Activated CD4-positive, alpha-beta T cell treated with anti-CD3 and anti-CD28 coated beads, Interleukin-2, amount 10 ng/mL, durations not matched to agents 24 days and 14 days (primary cell): ENCODE data around the gene NAT10. TPM values are rescaled to one million over a fixed set of nuclear protein-coding genes. Genes with fewer than 3 reads are reported as not detected.
A peak's percentile ranks its signal among the peaks of the same experiment; 100 is the strongest.

Experiments
- DNase-seq: peaks from one replicate; pipeline ENCODE4 v3.0.0; 2022
- H3K27ac Mint-ChIP-seq: one replicate; pipeline ENCODE4 v1.8.0; 2022; ENCODE audit warnings: mild to moderate bottlenecking, mixed read lengths
- H3K27me3 Mint-ChIP-seq: one replicate; pipeline ENCODE4 v1.8.0; 2022; ENCODE audit warnings: mixed read lengths
- H3K36me3 Mint-ChIP-seq: one replicate; pipeline ENCODE4 v1.8.0; 2022; ENCODE audit warnings: low read depth, mild to moderate bottlenecking, mixed read lengths
- H3K4me1 Mint-ChIP-seq: one replicate; pipeline ENCODE4 v1.8.0; 2021; ENCODE audit warnings: mixed read lengths
- H3K4me3 Mint-ChIP-seq: one replicate; pipeline ENCODE4 v1.8.0; 2022; ENCODE audit warnings: mild to moderate bottlenecking, moderate library complexity, mixed read lengths
- H3K9me3 Mint-ChIP-seq: one replicate; pipeline ENCODE4 v1.8.0; 2021; ENCODE audit warnings: mixed read lengths
- intact Hi-C: fragments of 100-400 bp; cut with micrococcal nuclease; formaldehyde crosslinking; loops from one replicate; pipeline ENCODE4 v1.15.1; 2023
- total RNA-seq: library from RNA; stranded (reverse); gene quantifications from 2 replicates; pipeline ENCODE4 v1.2.3, GENCODE V29; 2022

The NAT10 gene
- total RNA-seq, 1 donor from 2014 or later = 169 TPM

DNA sequence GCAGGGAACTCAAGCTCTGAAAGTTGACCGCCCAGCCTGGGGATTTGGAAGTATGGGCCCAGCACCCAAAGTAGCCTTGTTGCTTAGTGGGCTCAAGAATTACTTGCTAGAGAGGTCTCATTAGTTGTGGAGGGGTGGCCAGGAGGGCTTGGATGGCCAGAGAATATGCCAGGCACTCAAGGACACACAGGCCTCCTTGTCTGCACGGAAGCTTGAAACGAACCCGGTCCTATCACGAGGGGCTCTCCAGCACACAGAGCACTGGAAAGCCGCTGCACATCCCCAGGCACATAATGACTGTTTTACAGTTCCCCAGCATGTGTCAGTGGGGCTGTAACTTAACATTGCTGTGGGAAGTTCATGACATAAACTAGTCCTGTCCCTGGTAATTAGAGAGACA is 55.9 kb downstream of the NAT10 start:
- Mint-ChIP-seq H3K4me1 (peaks cover 15% of the 10 kb centered on the region), H3K9me3 (no peaks in the 10 kb centered on the region), H3K4me3 (no peak overlapping the region), H3K27ac (no peak overlapping the region), H3K36me3 (peaks cover 24% of the 10 kb centered on the region), H3K27me3 (no peaks in the 10 kb centered on the region)
- intact Hi-C loops = no loop called here
- no peak for DNase-seq

- Mint-ChIP-seq H3K4me3 (no peak overlapping the region), H3K9me3 (no peaks in the 10 kb centered on the region), H3K36me3 (peaks cover 25% of the 10 kb centered on the region), H3K27me3 (peaks cover 2% of the 10 kb centered on the region), H3K27ac (peak overlapping the region; percentile 65), H3K4me1 (peaks cover 15% of the 10 kb centered on the region)
- peak; percentile 74 for DNase-seq
- intact Hi-C loops = no loop called here
These were observed 56.5 kb downstream of the NAT10 start for GRCh38 chr11:34161812-34162492.

DNA sequence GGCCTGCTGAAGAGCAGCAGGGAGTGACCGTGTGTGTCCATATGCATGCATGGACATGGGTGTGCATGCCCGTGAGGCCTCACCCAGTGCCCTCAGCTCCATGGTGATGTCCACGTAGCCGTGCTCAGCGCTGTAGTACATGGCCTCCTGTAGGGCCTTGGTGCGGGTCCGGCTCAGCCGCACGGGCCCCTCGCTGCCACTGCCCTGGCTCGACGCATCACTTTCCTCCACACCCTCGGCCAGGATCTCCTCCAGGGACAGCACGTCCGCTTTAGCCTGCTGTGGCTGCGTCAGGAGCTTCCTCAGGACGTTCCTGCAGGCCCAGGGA is 57.0 kb downstream of the NAT10 start:
- intact Hi-C loops = no loop called here

GRCh38 chr11:34162856-34163255 is 57.4 kb downstream of the NAT10 start:
- no peaks in the 10 kb centered on the region for H3K9me3 Mint-ChIP-seq
- H3K4me3 Mint-ChIP-seq = no peak overlapping the region
- peaks cover 15% of the 10 kb centered on the region for H3K4me1 Mint-ChIP-seq
- peaks cover 2% of the 10 kb centered on the region for H3K27me3 Mint-ChIP-seq
- H3K27ac Mint-ChIP-seq = no peak overlapping the region
- intact Hi-C loops = no loop called here
- DNase-seq = no peak
- peaks cover 23% of the 10 kb centered on the region for H3K36me3 Mint-ChIP-seq

More for the DNA sequence above, 57.0 kb downstream of the NAT10 start:
- Mint-ChIP-seq H3K36me3 (peaks cover 25% of the 10 kb centered on the region), H3K27me3 (peaks cover 2% of the 10 kb centered on the region), H3K4me3 (no peak overlapping the region), H3K27ac (no peak overlapping the region), H3K9me3 (no peaks in the 10 kb centered on the region), H3K4me1 (peaks cover 15% of the 10 kb centered on the region)
- no peak for DNase-seq

- Mint-ChIP-seq H3K36me3 (peaks cover 14% of the 10 kb centered on the region), H3K4me1 (peaks cover 6% of the 10 kb centered on the region), H3K9me3 (no peaks in the 10 kb centered on the region), H3K27ac (no peak overlapping the region), H3K27me3 (peaks cover 2% of the 10 kb centered on the region), H3K4me3 (no peak overlapping the region)
- no peak for DNase-seq
- intact Hi-C loops = no loop called here
These were observed 59.7 kb downstream of the NAT10 start for GRCh38 chr11:34165121-34165520.

DNA sequence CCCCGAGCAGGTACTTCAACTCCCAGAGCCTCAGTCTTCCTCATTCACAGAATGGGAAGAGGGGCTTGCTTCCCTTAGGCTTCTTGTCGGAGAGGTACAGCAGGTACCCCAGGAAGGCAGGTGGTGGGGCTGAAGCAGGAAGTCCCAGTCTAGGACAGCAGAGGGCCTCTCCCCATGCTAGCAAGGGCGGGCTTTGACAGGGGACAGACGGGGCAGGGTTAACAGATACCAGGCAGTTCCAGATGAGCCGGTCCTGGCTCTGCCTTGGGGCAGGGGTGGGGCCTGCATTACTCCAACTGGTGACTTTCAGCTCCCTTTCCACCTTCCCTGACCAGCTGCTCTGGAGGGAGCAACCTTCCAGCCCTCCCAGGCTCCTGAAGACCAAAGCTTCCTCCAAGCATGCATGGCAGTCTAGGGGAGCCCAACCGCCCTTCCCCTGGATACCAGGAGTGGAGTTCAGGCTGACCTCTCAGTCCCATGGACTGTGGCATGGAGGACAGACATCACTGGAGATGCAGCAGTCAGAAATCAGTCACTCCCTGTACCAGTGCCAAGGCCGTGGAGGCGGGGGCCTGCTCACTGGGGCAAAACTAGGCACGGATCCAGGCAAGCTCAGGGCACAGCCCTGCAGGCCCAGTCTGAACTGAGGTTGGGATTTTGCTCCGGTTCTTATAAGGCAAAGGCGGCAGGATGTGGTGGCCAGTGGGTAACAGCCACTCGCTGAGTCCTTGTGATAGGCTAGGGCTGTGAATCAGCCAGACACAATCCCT is 60.5 kb downstream of the NAT10 start:
- Mint-ChIP-seq H3K27ac (no peak overlapping the region), H3K4me1 (peaks cover 6% of the 10 kb centered on the region), H3K36me3 (peaks cover 12% of the 10 kb centered on the region), H3K4me3 (no peak overlapping the region), H3K27me3 (peaks cover 2% of the 10 kb centered on the region), H3K9me3 (no peaks in the 10 kb centered on the region)
- DNase-seq = no peak
- intact Hi-C loops = no loop called here

GRCh38 chr11:34166806-34167740 is 61.6 kb downstream of the NAT10 start:
- H3K4me3 Mint-ChIP-seq = no peak overlapping the region
- H3K27ac Mint-ChIP-seq = no peak overlapping the region
- intact Hi-C loops = no loop called here

GRCh38 chr11:34167961-34168360 is 62.5 kb downstream of the NAT10 start:
- H3K4me3 Mint-ChIP-seq = no peak overlapping the region
- intact Hi-C loops = no loop called here
- no peaks in the 10 kb centered on the region for H3K4me1 Mint-ChIP-seq
- peaks cover 5% of the 10 kb centered on the region for H3K36me3 Mint-ChIP-seq
- H3K27ac Mint-ChIP-seq = no peak overlapping the region
- DNase-seq = no peak
- no peaks in the 10 kb centered on the region for H3K9me3 Mint-ChIP-seq
- H3K27me3 Mint-ChIP-seq = peaks cover 4% of the 10 kb centered on the region

More at GRCh38 chr11:34166806-34167740, 61.6 kb downstream of the NAT10 start:
- DNase-seq = no peak
- Mint-ChIP-seq H3K4me1 (no peaks in the 10 kb centered on the region), H3K9me3 (no peaks in the 10 kb centered on the region), H3K27me3 (peaks cover 2% of the 10 kb centered on the region), H3K36me3 (peaks cover 5% of the 10 kb centered on the region)

DNA sequence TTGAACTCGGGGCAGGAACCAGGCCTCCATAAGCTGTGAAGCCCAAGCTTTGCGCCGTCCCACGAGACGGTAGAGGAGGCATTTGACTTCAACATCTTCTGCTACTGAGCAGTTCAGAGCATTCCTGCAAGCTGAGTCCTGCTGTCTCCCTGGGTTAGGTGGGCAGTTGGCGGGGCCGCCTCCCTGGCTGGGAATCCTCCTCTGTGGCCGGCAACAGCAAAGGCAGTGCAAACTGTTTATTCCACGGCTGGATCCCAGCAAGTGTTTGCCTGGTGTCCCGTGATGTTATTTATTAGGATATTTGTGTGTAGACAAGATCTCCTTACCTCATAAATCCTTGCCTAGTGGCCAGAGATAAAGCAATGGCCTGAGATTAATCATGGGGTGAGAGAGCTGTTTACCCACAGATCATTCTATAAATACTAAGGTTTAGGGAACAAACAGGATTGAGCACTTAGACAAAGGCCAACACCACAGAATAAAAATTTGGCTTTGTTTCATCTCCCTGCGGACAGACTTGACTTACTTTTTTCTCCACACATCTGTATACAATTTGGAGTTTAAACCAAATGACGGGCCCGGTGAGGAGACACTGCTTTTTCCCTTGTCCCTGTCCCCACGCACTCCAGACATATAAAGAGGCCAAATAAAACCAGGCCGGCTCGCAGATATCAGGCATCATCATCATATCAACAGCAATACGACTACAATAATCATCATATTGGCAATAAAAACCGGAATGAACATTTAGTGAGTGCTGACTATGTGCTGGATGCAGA is 63.4 kb downstream of the NAT10 start:
- intact Hi-C loops = no loop called here
- no peak for DNase-seq
- H3K9me3 Mint-ChIP-seq = no peaks in the 10 kb centered on the region
- peaks cover 4% of the 10 kb centered on the region for H3K27me3 Mint-ChIP-seq
- H3K4me3 Mint-ChIP-seq = no peak overlapping the region
- H3K4me1 Mint-ChIP-seq = no peaks in the 10 kb centered on the region
- peaks cover 5% of the 10 kb centered on the region for H3K36me3 Mint-ChIP-seq
- H3K27ac Mint-ChIP-seq = no peak overlapping the region

- no peak for DNase-seq
- H3K27me3 Mint-ChIP-seq = peaks cover 4% of the 10 kb centered on the region
- no peak overlapping the region for H3K4me3 Mint-ChIP-seq
- H3K9me3 Mint-ChIP-seq = no peaks in the 10 kb centered on the region
- intact Hi-C loops = loop anchor here (10.0 kb wide), 1 partner anchor 295 kb away; no protein-coding TSS in a partner anchor
- peaks cover 1% of the 10 kb centered on the region for H3K4me1 Mint-ChIP-seq
- peak overlapping the region; percentile 56 for H3K27ac Mint-ChIP-seq
- H3K36me3 Mint-ChIP-seq = peaks cover 5% of the 10 kb centered on the region
These were observed 64.3 kb downstream of the NAT10 start for GRCh38 chr11:34169686-34170085.

- no peak overlapping the region for H3K27ac Mint-ChIP-seq
- peaks cover 4% of the 10 kb centered on the region for H3K36me3 Mint-ChIP-seq
- intact Hi-C loops = loop anchor here (10.0 kb wide), 1 partner anchor 292 kb away; no protein-coding TSS in a partner anchor
- DNase-seq = no peak
- H3K27me3 Mint-ChIP-seq = peaks cover 7% of the 10 kb centered on the region
- peaks cover 17% of the 10 kb centered on the region for H3K4me1 Mint-ChIP-seq
- no peaks in the 10 kb centered on the region for H3K9me3 Mint-ChIP-seq
- no peak overlapping the region for H3K4me3 Mint-ChIP-seq
These were observed 67.6 kb downstream of the NAT10 start for GRCh38 chr11:34173050-34173449.

DNA sequence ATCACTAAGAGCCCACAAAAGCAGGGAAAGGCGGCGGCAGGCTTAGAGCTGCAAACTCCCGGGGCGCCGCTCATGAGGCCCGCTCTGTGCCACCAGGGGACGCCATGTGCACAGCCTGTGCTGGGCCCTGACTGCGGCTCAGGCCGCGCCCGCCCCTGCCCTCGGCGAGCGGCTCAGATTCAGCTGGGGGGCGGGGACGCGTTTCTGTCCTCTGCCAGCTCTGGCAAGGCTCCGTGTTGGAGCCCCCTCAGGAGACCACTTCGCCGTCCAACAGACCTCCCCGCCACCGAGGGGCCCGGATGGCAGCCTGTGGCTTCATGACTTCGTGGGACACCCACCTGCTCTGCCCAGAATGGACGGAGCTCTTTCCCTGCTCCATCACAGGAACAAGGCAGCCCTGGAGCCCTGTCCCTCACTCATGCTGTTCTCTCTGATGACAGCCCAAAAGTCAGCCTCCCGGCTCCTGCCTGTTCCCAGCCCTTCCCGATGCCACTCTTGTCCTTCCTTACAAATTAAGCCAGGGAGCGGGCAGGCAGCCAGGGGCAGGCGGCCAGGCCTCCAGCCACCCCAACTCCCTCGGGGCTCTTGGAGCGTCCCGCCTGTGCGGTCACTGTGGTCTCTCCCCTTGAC is 69.1 kb downstream of the NAT10 start:
- peaks cover 4% of the 10 kb centered on the region for H3K36me3 Mint-ChIP-seq
- peaks cover 17% of the 10 kb centered on the region for H3K4me1 Mint-ChIP-seq
- H3K9me3 Mint-ChIP-seq = no peaks in the 10 kb centered on the region
- peak overlapping the region; percentile 79 for H3K4me3 Mint-ChIP-seq
- intact Hi-C loops = loop anchor here (1.0 to 10.0 kb wide), 4 partner anchors 70 to 290 kb away; no protein-coding TSS in a partner anchor
- peak; percentile 95 for DNase-seq
- peaks cover 7% of the 10 kb centered on the region for H3K27me3 Mint-ChIP-seq
- peak overlapping the region; percentile 53 for H3K27ac Mint-ChIP-seq
